KOPT-K1 (cell line): ENCODE data around the gene SPTB.

Source experiments
- H3K27ac ChIP-seq: fragments of 200-600 bp; sonication (generic); 2 replicates; pipeline ENCODE4 v1.5.1; 2016; ENCODE audit warnings: antibody characterized with exemption, mild to moderate bottlenecking, low read depth, low read length; ENCODE audit not compliant: poor library complexity, severe bottlenecking
- H3K36me3 ChIP-seq: fragments of 200-600 bp; sonication (generic); 2 replicates; pipeline ENCODE4 v1.5.1; 2017; ENCODE audit warnings: antibody characterized with exemption, mild to moderate bottlenecking, low read length, moderate library complexity; ENCODE audit not compliant: insufficient read depth
- H3K9me3 ChIP-seq: fragments of 200-600 bp; sonication (generic); 2 replicates; pipeline ENCODE4 v1.5.1; 2017; ENCODE audit warnings: antibody characterized with exemption, low read length, mild to moderate bottlenecking; ENCODE audit not compliant: insufficient read depth, poor library complexity, severe bottlenecking

SPTB gene

DNA sequence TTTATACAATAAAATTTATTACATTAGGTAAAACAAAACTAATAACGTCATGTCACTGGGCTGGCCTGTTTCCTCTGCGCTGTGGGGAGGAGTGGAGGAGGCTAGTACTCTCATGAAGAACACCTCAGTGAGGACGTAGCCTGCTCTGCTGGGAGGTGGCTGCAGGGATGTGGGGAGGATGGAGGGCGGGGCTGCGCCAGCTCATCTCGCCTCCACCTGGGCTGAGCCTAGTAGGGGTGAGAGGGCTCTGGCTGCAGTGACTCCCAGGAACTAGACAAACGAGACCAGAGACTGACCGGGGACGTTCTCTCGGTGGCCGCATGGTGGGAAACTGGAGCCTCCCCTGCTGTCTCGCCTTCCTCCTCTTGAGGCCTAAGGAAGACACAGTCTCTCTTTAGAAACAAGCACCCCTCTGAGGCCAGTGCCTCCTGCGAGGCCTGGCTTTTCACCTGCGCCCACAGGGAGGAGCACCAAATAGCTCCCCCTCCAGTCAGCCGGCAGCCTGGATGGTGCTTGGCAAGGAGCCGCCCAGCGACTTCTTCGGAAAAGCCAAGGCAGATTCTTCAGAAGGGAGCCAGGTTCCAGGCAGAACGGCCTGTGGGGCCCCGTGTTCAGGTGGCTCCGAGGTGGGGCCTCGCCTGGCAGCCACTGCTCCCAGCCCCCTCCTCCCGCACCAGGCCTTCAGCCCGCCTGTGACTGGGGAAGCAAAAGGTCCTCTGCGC lies 113.1 kb downstream of the SPTB start:
- H3K27ac ChIP-seq = no peak overlapping the region

DNA sequence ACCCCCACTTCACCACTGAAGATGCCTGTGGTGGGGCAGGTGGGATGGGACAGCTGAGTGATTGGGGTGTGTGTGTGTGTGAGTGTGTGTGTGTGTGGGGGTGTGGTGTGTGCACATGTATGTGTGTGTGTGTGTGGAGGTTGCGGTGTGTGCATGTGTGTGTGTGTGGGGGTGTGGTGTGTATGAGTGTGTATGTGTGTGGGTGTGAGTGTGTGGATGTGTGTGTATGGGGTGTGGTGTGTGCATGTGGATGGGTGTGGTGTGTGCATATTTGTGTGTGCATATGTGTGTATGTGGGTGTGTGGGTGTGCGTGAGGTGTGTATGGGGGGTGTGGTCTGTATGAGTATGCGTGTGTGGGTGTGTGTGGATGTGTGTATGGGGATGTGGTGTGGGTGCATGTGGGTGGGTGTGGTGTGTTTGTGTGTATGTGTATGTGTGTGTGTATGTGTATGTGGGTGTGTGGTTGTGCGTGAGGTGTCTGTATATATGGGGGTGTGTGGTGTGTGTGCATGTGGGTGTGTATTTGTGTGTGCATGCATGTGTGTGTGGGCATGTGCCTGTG lies 113.9 kb downstream of the SPTB start:
- H3K36me3 ChIP-seq = no peaks in the 10 kb centered on the region
- H3K9me3 ChIP-seq = no peaks in the 10 kb centered on the region
- H3K27ac ChIP-seq = no peak overlapping the region

More for the DNA sequence above, 113.1 kb downstream of the SPTB start:
- no peaks in the 10 kb centered on the region for H3K36me3 ChIP-seq
- H3K9me3 ChIP-seq = no peaks in the 10 kb centered on the region

DNA sequence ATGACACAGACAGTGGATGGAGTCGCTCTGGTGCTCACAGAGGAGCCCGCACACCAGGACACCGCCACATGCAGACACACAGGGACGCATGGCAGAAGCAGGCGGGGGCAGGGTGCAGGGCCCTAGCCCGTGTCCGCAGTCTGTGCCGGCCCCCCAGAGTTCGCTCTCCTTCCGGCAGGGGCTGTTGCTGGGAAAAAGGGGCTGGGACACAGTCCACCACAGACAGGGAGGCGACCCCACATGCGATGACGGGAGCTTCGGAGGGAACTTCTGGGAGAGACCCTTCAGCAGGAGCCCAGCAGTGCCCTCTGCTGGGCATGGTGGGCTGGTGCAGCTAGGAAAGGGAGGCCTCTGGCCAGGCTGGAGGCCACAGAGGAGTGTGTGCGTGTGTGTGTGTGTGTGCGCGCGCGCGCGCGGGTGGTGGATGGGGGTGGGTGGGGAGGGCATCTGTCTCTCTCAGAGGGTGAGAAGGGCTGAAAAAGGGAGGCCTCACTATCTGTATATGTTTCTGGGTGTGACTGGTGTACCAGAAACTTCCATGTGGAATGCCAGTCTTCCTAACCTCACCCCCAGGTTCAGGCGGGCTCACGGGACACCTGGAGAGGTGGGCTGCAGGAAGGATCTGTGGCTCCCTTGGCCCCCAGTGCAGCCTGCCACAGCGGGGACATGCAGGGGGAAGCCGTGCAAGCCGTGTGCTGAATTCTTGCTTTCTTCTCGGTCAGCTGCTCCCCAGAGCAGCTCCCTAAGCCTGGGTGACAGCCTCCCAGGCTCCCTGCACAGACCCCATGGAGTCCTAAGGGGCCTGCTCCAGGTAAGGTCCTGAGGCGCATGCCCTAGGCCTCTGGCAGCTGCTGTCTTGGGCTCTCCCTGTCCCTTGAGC lies 114.8 kb downstream of the SPTB start:
- Histone ChIP-seq H3K36me3 (no peaks in the 10 kb centered on the region), H3K9me3 (no peaks in the 10 kb centered on the region), H3K27ac (no peak overlapping the region)

DNA sequence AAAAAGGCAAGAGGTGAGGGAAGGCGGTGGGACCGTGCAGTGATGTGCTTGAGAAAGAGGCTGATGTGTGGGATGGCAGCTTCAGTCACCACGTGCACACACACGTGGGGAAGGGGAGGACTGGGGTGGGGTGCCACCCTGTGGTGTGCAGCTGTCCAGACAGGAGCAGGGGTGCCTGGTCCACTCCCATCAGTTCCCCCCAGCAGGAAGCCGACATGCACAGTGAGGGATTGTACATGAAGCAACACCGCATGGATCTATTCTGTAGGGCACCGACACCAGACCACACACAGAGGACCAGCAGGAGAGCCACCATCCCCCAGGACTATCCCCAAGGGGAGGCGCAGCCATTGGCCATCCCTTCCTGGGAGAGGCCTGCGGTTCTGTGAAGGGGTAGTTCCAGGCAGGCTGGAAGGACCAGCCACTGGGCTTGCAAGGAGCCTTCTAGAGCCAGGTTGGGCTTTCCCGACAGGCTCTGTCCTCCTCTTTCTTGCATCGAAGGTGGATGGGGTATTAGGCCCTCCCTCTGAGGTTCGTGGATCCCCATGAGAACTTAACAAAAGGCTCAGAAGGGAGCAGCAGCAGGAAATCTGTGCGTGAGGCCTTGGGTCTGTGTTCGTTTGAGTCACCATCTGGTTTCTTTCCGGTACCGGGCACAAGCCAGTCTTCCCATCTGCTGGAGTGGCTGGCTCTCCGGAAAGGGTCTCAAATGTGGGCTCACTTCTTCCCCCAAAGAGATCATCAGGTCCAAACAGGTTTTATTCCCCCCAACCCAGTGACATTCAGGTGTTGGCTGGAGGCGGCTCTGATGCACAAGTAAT lies 115.7 kb downstream of the SPTB start:
- Histone ChIP-seq H3K36me3 (no peaks in the 10 kb centered on the region), H3K9me3 (no peaks in the 10 kb centered on the region), H3K27ac (no peak overlapping the region)

DNA sequence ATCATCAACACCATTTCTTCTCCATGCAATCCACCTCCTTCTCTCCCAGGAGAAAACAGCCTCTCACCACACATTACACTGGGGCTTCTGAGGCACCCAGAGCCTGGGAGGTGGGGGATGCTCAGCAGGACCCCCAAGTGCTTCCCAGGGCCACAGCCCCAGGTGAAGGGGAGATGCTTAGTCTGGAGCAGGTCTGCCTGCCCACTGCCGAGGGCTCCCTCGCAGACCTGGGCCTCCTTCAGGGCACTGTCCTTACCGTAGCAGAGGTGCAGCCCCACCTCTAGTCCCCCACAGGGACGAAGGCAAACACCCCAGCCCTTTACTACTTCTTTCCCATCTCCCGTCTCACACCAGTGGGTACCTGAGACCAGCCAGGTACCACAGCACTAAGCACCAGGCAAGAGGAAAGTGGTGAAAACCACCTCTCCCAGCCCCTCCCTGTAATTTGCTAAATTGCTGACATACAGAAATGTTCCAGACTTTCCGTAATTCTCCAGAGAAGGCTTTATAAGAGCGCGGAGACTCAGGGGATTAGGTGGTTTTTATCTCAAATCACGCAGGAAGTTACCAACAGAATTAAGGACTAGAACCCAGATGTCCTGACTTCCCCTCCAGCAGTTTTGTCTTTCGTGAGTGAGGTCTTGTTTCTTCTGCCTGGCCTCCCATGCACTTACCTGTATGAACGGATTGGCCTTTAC lies 116.5 kb downstream of the SPTB start:
- Histone ChIP-seq H3K9me3 (no peaks in the 10 kb centered on the region), H3K36me3 (no peaks in the 10 kb centered on the region), H3K27ac (no peak overlapping the region)

DNA sequence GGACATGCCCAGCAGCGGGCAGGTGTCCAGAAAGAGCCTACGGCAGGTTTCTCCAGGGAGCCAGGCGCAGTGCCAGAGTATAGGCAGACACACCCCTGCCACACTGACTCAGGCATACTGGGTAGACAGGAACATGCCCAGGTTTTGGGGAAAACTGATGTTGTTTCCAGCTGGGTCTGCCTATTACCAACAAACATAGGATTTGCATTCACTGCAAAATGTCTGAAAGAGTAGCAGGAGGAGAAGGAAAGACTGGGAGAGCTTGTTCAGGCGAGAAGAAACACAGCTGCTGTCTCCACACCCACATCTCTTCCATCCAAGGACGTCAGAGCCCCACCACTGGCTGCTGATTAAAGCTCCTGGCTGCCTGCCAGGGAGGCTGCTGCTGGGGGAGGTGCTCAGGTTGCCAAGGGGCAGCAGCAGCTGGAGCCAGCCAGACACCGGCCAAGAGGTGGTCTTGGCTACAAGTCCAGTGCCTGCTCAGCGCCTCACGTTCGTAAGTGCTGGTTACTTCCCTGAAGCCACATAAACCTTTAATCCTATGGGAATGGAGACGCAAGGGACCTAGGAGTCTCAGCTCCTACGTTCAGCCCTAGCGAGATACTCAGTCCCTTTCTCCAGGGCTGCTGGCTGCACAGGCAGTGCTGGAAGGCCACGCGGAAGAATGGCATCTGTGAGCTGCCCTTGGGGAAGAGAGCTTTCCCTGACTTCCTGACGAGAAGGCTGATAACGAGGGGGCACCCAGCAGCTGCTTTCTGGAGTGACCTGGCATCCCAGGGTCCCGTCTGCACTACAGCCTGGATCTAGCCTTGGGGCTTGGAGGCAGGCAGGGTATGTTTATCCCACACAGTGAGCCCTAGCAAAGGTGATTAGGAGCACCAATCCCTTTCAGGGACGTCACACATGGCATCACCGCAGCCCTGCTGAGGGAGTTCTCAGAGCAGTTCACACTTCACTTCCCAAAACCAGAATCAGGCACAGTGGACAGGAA lies 117.4 kb downstream of the SPTB start:
- Histone ChIP-seq H3K36me3 (no peaks in the 10 kb centered on the region), H3K27ac (no peak overlapping the region), H3K9me3 (no peaks in the 10 kb centered on the region)

DNA sequence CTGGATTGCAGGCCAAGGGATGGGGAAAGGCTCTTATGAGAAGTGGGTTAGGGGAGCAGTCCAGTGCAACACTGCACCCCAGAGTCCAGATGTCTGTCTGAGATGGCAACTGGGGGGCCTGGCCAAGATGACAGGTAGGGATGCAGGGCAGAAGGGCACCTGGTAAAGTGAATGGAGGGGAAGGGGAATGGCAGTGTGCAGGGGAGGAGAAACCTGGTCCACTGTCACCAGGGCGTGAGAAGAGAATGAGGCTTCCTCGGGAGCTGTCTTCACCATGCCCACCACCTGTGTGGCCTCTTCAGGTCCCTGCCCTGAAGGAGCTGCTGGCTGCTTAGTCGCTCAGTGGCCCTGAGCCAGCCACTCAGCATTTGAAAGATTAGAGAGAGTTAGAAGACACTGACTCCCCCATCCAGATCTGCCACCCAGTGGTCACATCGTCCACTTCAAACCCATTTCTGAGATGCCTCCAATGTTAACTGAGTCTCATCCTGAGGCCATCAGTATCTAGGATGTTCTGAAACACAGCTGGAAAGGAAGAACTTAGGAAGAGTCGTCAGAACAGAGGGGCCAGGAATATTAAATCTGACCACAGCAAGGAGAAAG lies 118.2 kb downstream of the SPTB start:
- H3K27ac ChIP-seq = no peak overlapping the region

DNA sequence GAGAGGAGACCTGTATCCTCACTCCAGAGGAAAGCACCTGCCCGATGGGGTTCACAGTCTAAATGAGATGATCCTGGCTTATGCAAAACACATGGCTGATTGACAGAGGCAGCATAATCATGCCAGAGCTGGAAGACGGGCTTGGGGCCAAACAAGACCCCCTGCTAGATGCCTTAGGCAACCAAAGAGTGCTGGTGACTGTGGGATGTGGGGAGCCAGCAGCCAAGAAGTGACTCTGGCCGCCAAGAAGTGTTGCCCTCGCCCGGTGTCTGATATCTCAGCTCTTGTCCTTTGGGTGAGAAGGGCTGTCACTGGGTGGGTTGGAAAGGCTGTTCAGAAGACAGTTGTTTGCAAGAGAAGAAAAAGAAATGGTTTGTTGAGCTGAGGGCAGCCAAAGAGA lies 118.8 kb downstream of the SPTB start:
- Histone ChIP-seq H3K36me3 (no peaks in the 10 kb centered on the region), H3K27ac (no peak overlapping the region), H3K9me3 (no peaks in the 10 kb centered on the region)

More for the DNA sequence above, 118.2 kb downstream of the SPTB start:
- Histone ChIP-seq H3K9me3 (no peaks in the 10 kb centered on the region), H3K36me3 (no peaks in the 10 kb centered on the region)

DNA sequence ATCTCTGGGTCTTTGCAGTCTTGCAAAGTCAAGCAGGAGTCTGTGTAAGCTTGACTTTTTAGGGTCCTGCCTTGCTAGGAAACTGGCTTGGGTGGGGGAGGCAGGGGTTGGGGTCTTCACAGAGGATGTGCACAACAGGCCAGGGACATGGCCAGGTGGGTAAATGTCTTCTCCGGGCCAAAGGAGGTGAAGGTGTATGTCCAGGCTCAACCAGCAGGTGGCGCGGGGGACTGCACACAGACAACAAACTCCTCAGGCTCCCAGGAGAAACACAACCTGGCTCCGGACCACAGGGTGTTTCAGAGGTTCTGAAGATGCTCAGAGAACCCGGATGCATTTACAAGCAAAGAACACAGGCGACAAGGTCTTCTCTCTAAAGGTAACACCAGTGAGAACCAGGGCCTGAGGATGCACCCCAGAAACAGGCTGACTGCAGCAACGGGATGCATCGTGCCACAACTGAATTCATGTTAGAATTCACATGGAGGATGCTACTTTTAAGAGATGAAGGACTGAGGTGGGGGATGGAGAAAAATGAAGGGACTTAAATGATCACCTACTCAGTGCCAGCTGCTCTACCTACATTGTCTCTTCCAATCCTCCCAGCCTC lies 119.5 kb downstream of the SPTB start:
- Histone ChIP-seq H3K27ac (no peak overlapping the region), H3K9me3 (no peaks in the 10 kb centered on the region), H3K36me3 (no peaks in the 10 kb centered on the region)

DNA sequence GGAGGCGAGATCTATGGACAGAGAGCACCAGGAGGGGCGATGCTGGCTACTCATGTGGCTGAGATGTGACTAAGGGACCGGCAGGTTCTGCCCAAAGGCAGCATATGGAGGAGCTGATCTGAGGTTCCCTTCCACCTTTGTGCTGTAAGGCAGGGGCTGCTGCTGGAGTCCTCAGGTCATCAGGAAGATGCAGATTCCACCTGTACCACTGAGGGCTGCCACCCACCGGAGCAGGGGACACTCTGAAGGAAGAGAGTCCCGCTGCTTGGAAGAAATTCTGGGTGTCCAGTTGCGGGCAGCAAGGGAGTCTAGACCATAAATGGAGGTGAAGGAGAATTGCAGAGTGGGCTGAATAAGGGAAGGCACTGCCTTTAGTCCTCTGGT lies 120.2 kb downstream of the SPTB start:
- Histone ChIP-seq H3K9me3 (no peaks in the 10 kb centered on the region), H3K36me3 (no peaks in the 10 kb centered on the region), H3K27ac (no peak overlapping the region)

DNA sequence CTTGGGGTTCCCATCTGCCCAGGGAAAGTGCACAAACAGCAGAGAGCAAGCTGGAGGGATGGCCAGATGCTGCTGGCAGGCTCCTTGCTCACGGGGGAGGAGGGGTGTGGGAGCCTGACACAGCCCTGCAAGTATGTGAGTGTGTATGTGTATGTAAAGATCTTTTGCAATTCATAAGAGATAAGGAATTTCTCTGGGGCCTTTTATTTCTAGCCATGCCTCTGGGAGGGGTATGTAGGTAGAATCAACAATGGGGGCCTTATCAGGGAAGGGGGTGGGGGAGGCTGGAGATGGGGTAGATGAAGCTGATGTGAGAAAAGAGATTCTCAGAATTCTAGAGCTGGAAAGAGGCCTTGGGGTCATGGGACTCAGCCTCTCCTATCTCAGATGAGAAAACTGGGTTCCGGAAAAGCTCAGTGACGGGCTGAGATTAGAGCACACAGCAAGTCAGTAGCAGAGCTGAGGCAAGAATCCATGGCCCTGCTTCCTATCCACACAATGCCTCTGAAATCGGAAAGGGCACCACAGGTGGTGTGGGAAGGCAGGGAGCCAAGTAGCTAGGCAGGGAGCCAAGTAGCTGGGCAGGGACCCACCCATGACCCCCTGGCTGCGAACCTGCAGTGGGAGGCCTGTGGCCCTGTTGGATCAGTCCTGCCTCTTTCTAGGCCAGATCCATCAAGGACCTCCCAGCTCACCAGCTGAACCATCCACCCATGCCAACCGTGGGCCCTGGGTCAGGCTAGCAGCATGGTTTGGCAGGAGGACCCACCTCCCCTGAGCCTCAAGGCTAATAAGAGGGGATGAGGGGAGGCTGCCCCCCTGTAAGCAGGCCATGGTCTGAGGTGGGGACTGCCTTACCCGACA lies 120.8 kb downstream of the SPTB start:
- Histone ChIP-seq H3K36me3 (no peaks in the 10 kb centered on the region), H3K9me3 (no peaks in the 10 kb centered on the region), H3K27ac (no peak overlapping the region)

DNA sequence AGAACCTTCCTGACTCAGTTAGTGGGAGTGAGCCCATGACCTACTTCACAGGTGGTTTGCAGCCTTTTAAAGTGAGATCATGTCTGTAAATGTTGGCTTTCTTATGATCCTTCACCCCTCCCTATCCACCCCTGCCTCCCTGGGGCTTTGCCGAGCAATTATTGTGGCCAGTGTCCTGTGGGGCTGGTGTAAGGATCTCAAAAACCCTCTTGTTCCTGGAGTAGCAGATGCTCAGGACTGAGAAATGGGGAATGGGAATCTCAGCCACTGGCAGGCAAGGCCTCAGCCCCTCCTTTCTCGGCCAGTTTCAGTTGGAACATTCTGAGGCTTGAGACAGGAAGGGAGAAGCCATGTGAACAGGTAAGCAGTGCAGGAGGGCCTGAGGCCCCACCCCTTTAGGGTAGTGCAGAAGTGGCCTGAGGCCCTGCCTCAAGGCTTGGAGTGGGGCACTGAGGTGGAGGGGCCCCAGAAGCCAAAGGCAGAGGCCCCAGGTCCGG lies 121.6 kb downstream of the SPTB start:
- H3K27ac ChIP-seq = no peak overlapping the region

More for the DNA sequence above, 121.6 kb downstream of the SPTB start:
- no peaks in the 10 kb centered on the region for H3K36me3 ChIP-seq
- no peaks in the 10 kb centered on the region for H3K9me3 ChIP-seq
